Endothelial cell of umbilical vein (primary cell): Measurements from ENCODE around the gene EPDR1. TPM values are rescaled to one million over a fixed set of nuclear protein-coding genes. Genes with fewer than 3 reads are reported as not detected.

Experiments used
- BruUV-seq: library from RNA; stranded (reverse); fragments of 400-500 nt; replicated peaks from 2 replicates; lab custom pipeline; 2021; lab: Mats Ljungman, UMichigan
- CTCF ChIA-PET: fragments of 300-600, 350-600 bp; sonication (Branson Sonifier 250); formaldehyde crosslinking; loops from one replicate; lab custom pipeline; 2021; ENCODE audit warnings: antibody characterized with exemption, inconsistent platforms; lab: Charles Lee
- POLR2A ChIA-PET: fragments of 300-600, 350-600 bp; sonication (Branson Sonifier 250); formaldehyde crosslinking; loops from one replicate; lab custom pipeline; 2021; ENCODE audit warnings: antibody characterized with exemption, inconsistent platforms; lab: Charles Lee
- DNase-seq: peaks from one replicate; pipeline ENCODE4 v3.0.0-alpha.2; 2011; ENCODE audit warnings: low read depth, low spot score
- FAIRE-seq: peaks from 2 replicates; lab custom pipeline; 2011; peaks lifted over from hg19 to GRCh38; lab: Jason Lieb, UNC
- H2AFZ ChIP-seq: 2 replicates; pipeline ENCODE4 v1.6.0; 2012; ENCODE audit warnings: low read depth, low read length, control low read depth, inconsistent platforms
- H3K27ac ChIP-seq: 2 replicates; pipeline ENCODE4 v1.5.1; 2011; ENCODE audit warnings: low read depth, mild to moderate bottlenecking, control low read depth, low read length, moderate library complexity; ENCODE audit not compliant: insufficient read depth
- H3K27me3 ChIP-seq, 2 experiments: 2 replicates each; pipeline versions ENCODE4 v1.6.0 to v1.6.1; 2011; ENCODE audit warnings: low read length in 2 of 2, mixed read lengths in 1 of 2; ENCODE audit not compliant: control insufficient read depth in 2 of 2, insufficient read depth in 2 of 2
- H3K36me3 ChIP-seq, 2 experiments: 2 replicates in 1 of 2; 3 replicates in 1 of 2; pipeline ENCODE4 v1.5.1; 2011; ENCODE audit warnings: low read length in 2 of 2, mild to moderate bottlenecking in 1 of 2, moderate library complexity in 1 of 2; ENCODE audit not compliant: control insufficient read depth in 2 of 2, insufficient read depth in 2 of 2; ENCODE audit errors: extremely low read depth in 1 of 2
- H3K4me1 ChIP-seq: 3 replicates; pipeline ENCODE4 v1.5.1; 2011; ENCODE audit warnings: mild to moderate bottlenecking, low read length; ENCODE audit not compliant: control insufficient read depth, insufficient read depth; ENCODE audit errors: extremely low read depth
- H3K4me2 ChIP-seq: 2 replicates; pipeline ENCODE4 v1.6.1; 2011; ENCODE audit warnings: low read length, control low read depth, mixed read lengths; ENCODE audit not compliant: insufficient read depth
- H3K4me3 ChIP-seq, 3 experiments: fragments of 200-600 bp in 1 of 3; sonication (generic), shearing (Covaris generic) in 1 of 3; replicated peaks in 1 of 3; 2 replicates each; pipeline ENCODE4 v1.5.1; 2011 to 2016; ENCODE audit warnings: control low read depth in 3 of 3, low read length in 3 of 3, mild to moderate bottlenecking in 2 of 3, inconsistent platforms in 1 of 3, low read depth in 1 of 3, moderate library complexity in 1 of 3; ENCODE audit not compliant: insufficient read depth in 1 of 3
- H3K79me2 ChIP-seq: 2 replicates; pipeline ENCODE4 v1.6.0; 2012; ENCODE audit warnings: low read length, inconsistent platforms; ENCODE audit not compliant: control insufficient read depth, insufficient read depth
- H3K9ac ChIP-seq: replicated peaks from 2 replicates; pipeline ENCODE3; 2011; ENCODE audit warnings: low read length, control low read depth; ENCODE audit not compliant: insufficient read depth; ENCODE audit errors: extremely low read depth
- H3K9me1 ChIP-seq: replicated peaks from 3 replicates; pipeline ENCODE4 v1.6.0; 2011; ENCODE audit warnings: mild to moderate bottlenecking, low read length; ENCODE audit not compliant: control insufficient read depth, insufficient read depth; ENCODE audit errors: extremely low read depth
- H3K9me3 ChIP-seq: replicated peaks from 2 replicates; pipeline ENCODE4 v1.5.1; 2012; ENCODE audit warnings: low read length, inconsistent platforms; ENCODE audit not compliant: control insufficient read depth, insufficient read depth
- H4K20me1 ChIP-seq: replicated peaks from 2 replicates; pipeline ENCODE3; 2011; ENCODE audit warnings: mild to moderate bottlenecking, low read length; ENCODE audit not compliant: control insufficient read depth, insufficient read depth; ENCODE audit errors: extremely low read depth
- EZH2 ChIP-seq: IDR thresholded peaks from 2 replicates; pipeline ENCODE4 v1.6.1; 2012; ENCODE audit warnings: borderline replicate concordance, low read depth, mild to moderate bottlenecking, moderate library complexity, low read length, inconsistent platforms; ENCODE audit not compliant: severe bottlenecking
- FOS ChIP-seq: IDR thresholded peaks from 2 replicates; pipeline ENCODE4 v1.6.1; 2011; ENCODE audit warnings: mild to moderate bottlenecking, low read length, moderate library complexity, borderline replicate concordance; ENCODE audit not compliant: insufficient read depth
- GATA2 ChIP-seq: IDR thresholded peaks from 2 replicates; pipeline ENCODE4 v1.7.0; 2011; ENCODE audit warnings: low read depth, mild to moderate bottlenecking, moderate library complexity, mixed read lengths, low read length; ENCODE audit not compliant: insufficient read length, insufficient read depth
- JUN ChIP-seq: IDR thresholded peaks from 2 replicates; pipeline ENCODE4 v1.6.1; 2011; ENCODE audit warnings: borderline replicate concordance, low read depth; ENCODE audit not compliant: insufficient read length, insufficient read depth
- MYC ChIP-seq: IDR thresholded peaks from one replicate; pipeline ENCODE4 v1.6.1; 2011; ENCODE audit warnings: mild to moderate bottlenecking, low read depth, low read length
- POLR2A ChIP-seq: IDR thresholded peaks from 2 replicates; pipeline ENCODE4 v1.6.1; 2012; ENCODE audit warnings: low read depth, mild to moderate bottlenecking, control low read depth, low read length
- POLR2AphosphoS5 ChIP-seq: IDR thresholded peaks from 2 replicates; pipeline ENCODE4 v1.6.1; 2012; ENCODE audit warnings: low read depth, mild to moderate bottlenecking, control low read depth, low read length, moderate library complexity; ENCODE audit not compliant: insufficient read depth
- dilution Hi-C: fragments of 300-500 bp; cut with MboI; formaldehyde crosslinking; loops from one replicate; pipeline ENCODE4 v1.15.0; 2019; ENCODE audit warnings: low sequenced_read_pairs; ENCODE audit not compliant: extremely low pct_ligation_motif_present
- intact Hi-C: fragments of 100-400 bp; cut with micrococcal nuclease; formaldehyde crosslinking; loops from one replicate; pipeline ENCODE4 v1.10.0; 2022
- polyA plus RNA-seq, 4 experiments: library from polyadenylated mRNA; depleted of rRNA in 3 of 4; stranded (reverse) in 3 of 4; unstranded in 1 of 4; fragments of >200 nt; gene quantifications; 2 replicates each; pipeline versions ENCODE4 v1.2.1 to v1.2.3, GENCODE V29; 2011 to 2012; ENCODE audit warnings: missing spikeins in 1 of 4
- total RNA-seq: library from RNA; stranded (reverse); gene quantifications from 2 replicates; pipeline ENCODE4 v1.2.3, GENCODE V29; 2021
- TF ChIP-seq, protein P1 (sequence below), 2 donors: IDR thresholded peaks; 1 replicate in 1 of 2; 2 replicates in 1 of 2; pipeline ENCODE4 v1.5.1; 2011; ENCODE audit warnings: low read length in 2 of 2, mild to moderate bottlenecking in 2 of 2, moderate library complexity in 2 of 2, control low read depth in 1 of 2, inconsistent platforms in 1 of 2, low read depth in 1 of 2; ENCODE audit not compliant: insufficient read depth in 1 of 2; ENCODE audit errors: extremely low read depth in 1 of 2
- TF ChIP-seq, protein P2 (sequence below): IDR thresholded peaks from 2 replicates; pipeline ENCODE4 v1.6.1; 2011; ENCODE audit not compliant: insufficient read depth, insufficient read length

Gene EPDR1
- total and polyA plus RNA-seq, 2 donors (not counting 3 experiments of a cell fraction or from before 2014, with no cell fraction given) = 0.40 to 0.66 TPM

DNA sequence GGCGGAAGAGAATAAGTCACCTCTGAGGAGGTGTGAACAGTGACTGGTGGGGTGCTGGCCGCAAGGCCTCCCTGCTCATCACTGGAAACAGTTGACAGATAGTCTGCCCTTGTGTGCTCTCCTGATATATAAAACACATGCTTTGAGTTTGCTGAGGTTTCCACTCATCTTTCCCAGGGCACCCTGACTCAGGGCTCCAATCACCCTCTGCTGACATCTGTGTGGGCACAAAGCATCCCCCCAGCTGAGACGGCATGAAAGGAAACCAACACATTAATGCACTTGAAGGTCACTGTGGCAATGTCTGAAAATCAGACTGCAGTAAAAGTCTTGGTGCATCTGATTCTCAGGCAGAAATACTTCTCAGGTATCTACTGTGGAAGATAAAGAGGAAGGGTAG lies 49.8 kb downstream of the EPDR1 start:
- Histone ChIP-seq H3K79me2 (no peaks in the 10 kb centered on the region), H3K9me3 (no peaks in the 10 kb centered on the region), H3K4me1 (no peaks in the 10 kb centered on the region), H3K4me3 (no peak overlapping the region), H3K9me1 (no peaks in the 10 kb centered on the region), H3K27me3 (no peaks in the 10 kb centered on the region), H3K9ac (no peak overlapping the region), H3K36me3 (no peaks in the 10 kb centered on the region), H4K20me1 (no peaks in the 10 kb centered on the region), H3K4me2 (no peak overlapping the region), H2AFZ (no peak overlapping the region), H3K27ac (no peak overlapping the region)
- no peak for FAIRE-seq
- dilution Hi-C loops (no loop called here), intact Hi-C loops (no loop called here)
- TF ChIP-seq POLR2A = no peak
- TF ChIP-seq, protein P1, sequence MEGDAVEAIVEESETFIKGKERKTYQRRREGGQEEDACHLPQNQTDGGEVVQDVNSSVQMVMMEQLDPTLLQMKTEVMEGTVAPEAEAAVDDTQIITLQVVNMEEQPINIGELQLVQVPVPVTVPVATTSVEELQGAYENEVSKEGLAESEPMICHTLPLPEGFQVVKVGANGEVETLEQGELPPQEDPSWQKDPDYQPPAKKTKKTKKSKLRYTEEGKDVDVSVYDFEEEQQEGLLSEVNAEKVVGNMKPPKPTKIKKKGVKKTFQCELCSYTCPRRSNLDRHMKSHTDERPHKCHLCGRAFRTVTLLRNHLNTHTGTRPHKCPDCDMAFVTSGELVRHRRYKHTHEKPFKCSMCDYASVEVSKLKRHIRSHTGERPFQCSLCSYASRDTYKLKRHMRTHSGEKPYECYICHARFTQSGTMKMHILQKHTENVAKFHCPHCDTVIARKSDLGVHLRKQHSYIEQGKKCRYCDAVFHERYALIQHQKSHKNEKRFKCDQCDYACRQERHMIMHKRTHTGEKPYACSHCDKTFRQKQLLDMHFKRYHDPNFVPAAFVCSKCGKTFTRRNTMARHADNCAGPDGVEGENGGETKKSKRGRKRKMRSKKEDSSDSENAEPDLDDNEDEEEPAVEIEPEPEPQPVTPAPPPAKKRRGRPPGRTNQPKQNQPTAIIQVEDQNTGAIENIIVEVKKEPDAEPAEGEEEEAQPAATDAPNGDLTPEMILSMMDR (IDR thresholded peaks at IDR 0.05; ENCODE audit: extremely low read depth in 1 of 2, insufficient read depth in 1 of 2, low read depth in 1 of 2, low read length in 2 of 2) = no peak
- TF ChIP-seq, protein P2, sequence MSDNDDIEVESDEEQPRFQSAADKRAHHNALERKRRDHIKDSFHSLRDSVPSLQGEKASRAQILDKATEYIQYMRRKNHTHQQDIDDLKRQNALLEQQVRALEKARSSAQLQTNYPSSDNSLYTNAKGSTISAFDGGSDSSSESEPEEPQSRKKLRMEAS = no peak
- no peak for TF ChIP-seq FOS
- TF ChIP-seq GATA2 = no peak
- no peak for TF ChIP-seq EZH2
- BruUV-seq = no TSS peak
- POLR2A ChIA-PET = no interaction called here
- CTCF ChIA-PET = no interaction called here
- DNase-seq = no peak

DNA sequence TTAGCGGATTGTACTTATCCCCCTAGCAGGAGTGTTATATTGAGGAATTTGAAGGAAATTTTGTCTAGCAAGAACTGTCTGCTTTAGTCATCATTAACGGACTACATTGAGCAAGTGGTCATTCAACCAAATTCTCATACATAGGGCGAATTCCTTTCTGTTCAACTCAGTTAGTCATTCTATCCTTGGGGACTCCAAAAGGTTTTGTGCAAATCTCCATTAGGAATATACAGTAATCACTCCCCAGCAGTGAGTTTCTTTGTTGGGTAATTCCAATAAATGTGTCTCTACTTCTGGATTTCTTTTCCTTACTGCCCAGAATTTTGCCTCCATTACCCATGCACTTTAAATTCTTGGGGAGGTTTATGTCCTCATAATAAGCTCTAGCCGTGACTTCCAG lies 51.1 kb downstream of the EPDR1 start:
- H3K36me3 ChIP-seq = no peaks in the 10 kb centered on the region
- no peak overlapping the region for H2AFZ ChIP-seq
- no peaks in the 10 kb centered on the region for H3K79me2 ChIP-seq
- FAIRE-seq (no peak), DNase-seq (no peak)
- TF ChIP-seq POLR2A = no peak
- TF ChIP-seq, protein P1 (IDR thresholded peaks at IDR 0.05; ENCODE audit: extremely low read depth in 1 of 2, insufficient read depth in 1 of 2, low read depth in 1 of 2, low read length in 2 of 2) = no peak
- TF ChIP-seq GATA2 = no peak
- TF ChIP-seq POLR2AphosphoS5 = no peak
- no peak for TF ChIP-seq EZH2
- no peak for TF ChIP-seq FOS
- TF ChIP-seq, protein P2 = no peak
- TF ChIP-seq MYC = no peak
- no peak for TF ChIP-seq JUN
- no peaks in the 10 kb centered on the region for H3K9me1 ChIP-seq
- H3K9me3 ChIP-seq = no peaks in the 10 kb centered on the region
- dilution Hi-C loops (no loop called here), intact Hi-C loops (no loop called here)
- H4K20me1 ChIP-seq = no peaks in the 10 kb centered on the region
- ChIA-PET CTCF (no interaction called here), POLR2A (no interaction called here)
- BruUV-seq = no TSS peak
- H3K27me3 ChIP-seq = no peaks in the 10 kb centered on the region
- H3K4me3 ChIP-seq = no peak overlapping the region
- H3K4me2 ChIP-seq = no peak overlapping the region
- H3K9ac ChIP-seq = no peak overlapping the region
- no peak overlapping the region for H3K27ac ChIP-seq
- no peaks in the 10 kb centered on the region for H3K4me1 ChIP-seq
